Measurements from ENCODE around the gene HSD17B13.
"Not testable (repeated sequence)": the region's sequence is repeated elsewhere in the genome, so short reads cannot be mapped to it uniquely, and the experiment has no call there.

HSD17B13 gene

DNA sequence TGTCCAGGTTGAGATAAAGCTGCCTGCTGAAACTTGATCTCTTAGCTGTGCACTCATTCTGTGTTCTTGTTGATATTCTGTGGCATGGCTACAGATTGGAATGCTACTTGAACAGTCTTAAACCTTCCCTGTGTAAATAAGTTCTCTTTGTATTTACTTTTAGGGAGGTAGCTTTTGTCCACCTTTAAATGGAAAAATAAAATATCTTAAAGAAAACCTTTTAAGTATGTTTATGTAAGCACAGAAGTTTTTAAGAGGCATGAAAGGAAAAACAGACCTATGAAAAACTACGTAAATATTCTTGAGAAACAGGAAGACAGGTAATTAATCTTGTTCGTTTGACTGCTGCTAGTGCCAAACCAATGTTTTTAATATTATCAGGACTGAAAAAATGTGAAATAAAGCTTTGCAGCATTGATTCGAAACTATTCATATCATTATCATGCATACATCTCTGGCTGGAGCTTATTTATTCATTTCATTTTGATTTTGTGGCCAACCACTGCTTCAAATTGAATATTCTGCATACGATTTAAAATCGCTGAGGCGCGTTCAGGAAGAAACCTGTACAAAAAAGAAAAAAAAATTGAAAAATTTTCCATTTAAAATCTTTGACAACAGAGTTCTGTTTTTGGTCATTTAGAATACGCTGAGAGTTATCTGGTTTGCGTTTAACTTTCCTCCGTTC, 17.8 kb downstream of the HSD17B13 start:
- TF ChIP-seq, protein P1, sequence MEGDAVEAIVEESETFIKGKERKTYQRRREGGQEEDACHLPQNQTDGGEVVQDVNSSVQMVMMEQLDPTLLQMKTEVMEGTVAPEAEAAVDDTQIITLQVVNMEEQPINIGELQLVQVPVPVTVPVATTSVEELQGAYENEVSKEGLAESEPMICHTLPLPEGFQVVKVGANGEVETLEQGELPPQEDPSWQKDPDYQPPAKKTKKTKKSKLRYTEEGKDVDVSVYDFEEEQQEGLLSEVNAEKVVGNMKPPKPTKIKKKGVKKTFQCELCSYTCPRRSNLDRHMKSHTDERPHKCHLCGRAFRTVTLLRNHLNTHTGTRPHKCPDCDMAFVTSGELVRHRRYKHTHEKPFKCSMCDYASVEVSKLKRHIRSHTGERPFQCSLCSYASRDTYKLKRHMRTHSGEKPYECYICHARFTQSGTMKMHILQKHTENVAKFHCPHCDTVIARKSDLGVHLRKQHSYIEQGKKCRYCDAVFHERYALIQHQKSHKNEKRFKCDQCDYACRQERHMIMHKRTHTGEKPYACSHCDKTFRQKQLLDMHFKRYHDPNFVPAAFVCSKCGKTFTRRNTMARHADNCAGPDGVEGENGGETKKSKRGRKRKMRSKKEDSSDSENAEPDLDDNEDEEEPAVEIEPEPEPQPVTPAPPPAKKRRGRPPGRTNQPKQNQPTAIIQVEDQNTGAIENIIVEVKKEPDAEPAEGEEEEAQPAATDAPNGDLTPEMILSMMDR (conservative IDR thresholded peaks at IDR 0.05; ENCODE audit: low read length), result no peak
- H3K4me3 ChIP-seq (ENCODE audit: low read length), result no peak overlapping the region
- no peak for DNase-seq (ENCODE audit: low read depth)

DNA sequence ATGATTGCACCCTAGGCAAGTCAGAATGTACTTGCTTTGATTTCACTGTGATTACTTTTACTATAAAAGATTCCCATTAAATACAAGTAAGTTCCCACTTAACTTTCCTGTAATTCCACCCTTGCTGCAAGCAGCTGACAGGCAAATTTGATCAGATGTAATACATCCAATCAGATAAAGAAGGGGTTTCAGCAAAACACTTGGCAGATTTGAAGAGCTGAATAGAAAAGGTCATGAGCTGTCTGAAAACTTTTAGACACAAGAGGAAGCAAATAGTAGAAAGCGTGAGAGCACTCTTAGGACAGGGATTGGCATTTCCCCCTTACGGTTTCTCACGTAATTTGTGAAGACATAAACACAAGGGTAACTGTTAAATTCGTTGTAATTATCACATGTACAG, 22.8 kb downstream of the HSD17B13 start:
- TF ChIP-seq, protein P1 (conservative IDR thresholded peaks at IDR 0.05; ENCODE audit: low read length), result no peak
- H3K4me3 ChIP-seq (ENCODE audit: low read length), result no peak overlapping the region
- DNase-seq (ENCODE audit: low read depth), result no peak

DNA sequence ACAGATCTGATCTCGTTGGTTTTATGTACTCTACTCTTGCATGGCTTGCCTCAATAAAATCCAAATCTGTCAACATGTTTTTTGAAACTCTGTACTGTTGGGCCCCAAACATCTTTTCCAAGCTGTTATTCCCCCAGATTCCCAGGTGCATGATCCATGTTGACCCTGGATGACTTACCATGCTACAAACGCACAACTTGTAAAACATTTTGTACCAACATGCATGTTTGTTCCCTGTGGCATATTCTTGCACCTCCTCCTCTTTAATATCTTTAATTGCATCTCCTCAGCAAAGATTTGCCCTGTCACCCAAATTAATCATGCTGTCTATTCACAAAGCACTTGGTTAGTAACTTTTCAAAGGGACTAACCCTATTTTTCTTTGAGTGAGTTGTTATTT, 24.3 kb downstream of the HSD17B13 start:
- no peak overlapping the region for H3K4me3 ChIP-seq (ENCODE audit: low read length)
- TF ChIP-seq, protein P1 (conservative IDR thresholded peaks at IDR 0.05; ENCODE audit: low read length), result no peak
- no peak for DNase-seq (ENCODE audit: low read depth)

DNA sequence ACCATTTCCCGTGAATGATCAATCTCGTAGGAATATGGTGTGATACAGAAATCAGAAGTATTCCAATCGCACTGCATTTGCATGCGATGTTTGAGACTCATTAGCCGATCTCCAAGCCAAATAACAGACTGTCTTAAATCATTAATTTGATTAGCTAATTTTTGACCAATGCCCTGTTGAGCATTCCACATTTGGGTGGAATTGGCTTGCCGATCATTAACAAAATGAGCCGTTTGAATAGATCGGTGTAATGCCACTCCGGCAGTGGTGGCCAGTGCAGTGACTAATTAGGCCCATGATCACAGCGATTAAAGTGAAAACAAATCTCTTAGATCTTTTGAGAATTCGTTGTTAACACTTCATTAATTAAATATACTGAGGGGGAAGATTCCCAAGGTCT, 27.8 kb downstream of the HSD17B13 start:
- not testable (repeated sequence) for DNase-seq (ENCODE audit: low read depth); H3K4me3 ChIP-seq (ENCODE audit: low read length)

DNA sequence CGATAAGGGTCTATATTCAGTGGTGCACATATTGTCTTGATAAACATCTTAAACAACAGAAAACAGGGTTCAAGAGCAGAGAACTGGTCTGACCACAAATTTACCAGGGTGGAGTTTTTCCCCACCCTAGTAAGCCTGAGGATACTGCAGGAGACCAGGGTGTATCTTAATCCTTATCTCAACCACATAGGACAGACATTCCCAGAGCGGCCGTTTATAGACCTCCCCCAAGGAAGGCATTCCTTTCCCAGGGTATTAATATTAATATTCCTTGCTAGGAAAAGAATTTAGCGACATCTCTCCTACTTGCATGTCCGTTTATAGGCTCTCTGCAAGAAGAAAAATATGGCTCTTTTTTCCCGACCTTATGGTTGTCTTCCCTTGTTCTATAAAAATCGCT, 28.8 kb downstream of the HSD17B13 start:
- DNase-seq (ENCODE audit: low read depth); H3K4me3 ChIP-seq (ENCODE audit: low read length): not testable (repeated sequence)

DNA sequence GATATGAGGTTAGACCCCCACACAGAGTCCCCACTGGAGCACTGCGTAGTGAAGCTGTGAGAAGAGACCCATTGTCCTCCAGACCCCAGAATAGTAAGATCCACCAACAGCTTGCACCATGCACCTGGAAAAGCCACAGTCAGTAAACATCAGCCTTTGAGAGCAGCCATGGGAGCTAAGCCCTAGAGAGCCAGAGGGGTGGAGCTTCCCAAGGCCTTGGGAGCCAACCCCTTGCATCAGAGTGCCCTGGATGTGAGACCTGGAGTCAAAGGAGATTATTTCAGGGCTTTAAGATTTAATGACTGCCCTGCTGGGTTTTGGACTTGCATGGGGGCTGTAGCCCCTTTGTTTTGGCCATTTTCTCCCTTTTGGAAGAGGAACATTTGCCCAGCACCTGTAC, 35.7 kb downstream of the HSD17B13 start:
- TF ChIP-seq, protein P1 (conservative IDR thresholded peaks at IDR 0.05; ENCODE audit: low read length), result no peak
- DNase-seq (ENCODE audit: low read depth), result no peak
- H3K4me3 ChIP-seq (ENCODE audit: low read length), result no peak overlapping the region

DNA sequence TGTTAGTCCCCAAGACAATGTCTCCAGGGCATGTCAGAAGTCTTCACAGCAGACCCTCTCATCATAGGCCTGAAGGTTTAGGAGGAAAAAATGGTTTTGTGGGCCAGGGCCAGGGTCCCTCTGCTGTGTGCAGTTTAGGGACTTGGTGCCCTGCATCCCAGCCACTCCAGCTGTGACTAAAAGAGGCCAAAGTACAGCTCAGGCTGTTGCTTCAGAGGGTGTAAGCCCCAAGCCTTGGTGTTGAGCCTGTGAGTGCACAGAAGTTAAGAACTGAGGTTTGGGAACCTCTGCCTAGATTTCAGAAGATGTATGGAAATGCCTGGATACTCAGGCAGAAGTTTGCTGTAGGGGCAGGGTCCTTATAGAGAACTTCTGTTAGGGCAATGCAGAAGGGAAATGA, 38.4 kb downstream of the HSD17B13 start:
- not testable (repeated sequence) for DNase-seq (ENCODE audit: low read depth); H3K4me3 ChIP-seq (ENCODE audit: low read length)

DNA sequence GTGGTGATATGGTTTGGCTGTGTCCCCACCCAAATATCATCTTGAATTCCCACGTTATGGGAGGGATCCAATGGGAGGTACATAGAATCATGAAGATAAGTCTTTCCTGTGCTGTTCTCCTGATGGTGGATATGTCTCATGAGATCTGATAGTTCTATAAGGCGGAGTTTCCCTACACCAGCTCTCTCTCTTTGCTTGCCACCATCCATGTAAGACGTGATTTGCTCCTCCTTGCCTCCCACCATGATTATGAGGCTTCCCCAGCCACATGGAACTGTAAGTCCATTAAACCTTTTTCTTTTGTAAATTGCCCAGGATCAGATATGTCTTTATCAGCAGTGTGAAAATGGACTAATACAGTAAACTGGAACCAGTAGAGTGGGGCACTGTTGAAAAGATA, 39.5 kb downstream of the HSD17B13 start:
- TF ChIP-seq, protein P1 (conservative IDR thresholded peaks at IDR 0.05; ENCODE audit: low read length), result no peak
- DNase-seq (ENCODE audit: low read depth), result no peak
- no peak overlapping the region for H3K4me3 ChIP-seq (ENCODE audit: low read length)

DNA sequence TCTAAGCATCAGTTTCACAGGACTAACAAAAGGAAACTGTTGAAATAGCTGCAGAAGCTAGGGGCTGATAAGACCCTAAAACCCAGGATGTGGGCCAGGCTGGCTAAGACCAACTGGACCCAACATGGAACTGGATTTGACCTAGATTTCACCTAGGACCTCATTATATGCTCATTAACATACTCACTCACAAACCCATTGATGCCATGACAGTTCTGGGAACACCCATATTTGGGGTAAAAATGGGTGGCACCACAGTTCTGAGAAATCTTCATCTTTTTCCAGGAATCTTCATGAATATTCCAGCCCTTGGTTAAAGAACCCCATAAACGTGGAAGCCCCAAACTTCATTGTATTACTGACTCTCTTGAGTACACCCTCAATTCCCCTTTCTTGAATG, 41.1 kb downstream of the HSD17B13 start:
- TF ChIP-seq, protein P1 (conservative IDR thresholded peaks at IDR 0.05; ENCODE audit: low read length), result no peak
- no peak overlapping the region for H3K4me3 ChIP-seq (ENCODE audit: low read length)
- no peak for DNase-seq (ENCODE audit: low read depth)
